ENCODE measurements around the gene PADI1. TPM values are rescaled to one million over a fixed set of nuclear protein-coding genes. Genes with fewer than 3 reads are reported as not detected.

The PADI1 gene
- polyA plus RNA-seq, 1 donor from 2014 or later: 0.66 TPM

DNA sequence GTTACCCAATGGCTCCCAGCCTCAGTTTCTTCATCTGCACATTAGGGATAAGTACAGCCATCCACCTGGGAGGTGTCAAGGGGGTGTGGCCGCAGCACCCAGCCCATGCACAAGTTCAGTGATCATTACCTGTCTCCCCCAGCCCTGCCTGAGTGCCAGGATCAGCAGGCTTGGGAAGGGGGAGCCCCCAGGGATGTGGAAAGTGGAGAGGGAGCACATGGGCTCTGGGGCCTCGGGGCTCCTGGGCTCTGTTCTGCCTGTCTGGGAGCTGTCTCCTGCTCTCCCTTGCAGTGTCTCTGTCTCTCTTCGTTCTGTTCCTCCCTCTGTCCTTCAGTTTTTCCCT is 10.8 kb upstream of the PADI1 start:
- Histone ChIP-seq H4K20me1 (ENCODE audit: insufficient read depth) (no peaks in the 10 kb centered on the region), H3K27ac (ENCODE audit: low read length) (no peak overlapping the region), H3K36me3 (ENCODE audit: insufficient read depth, low read length) (no peaks in the 10 kb centered on the region), H3K4me2 (ENCODE audit: low read length) (no peak overlapping the region), H3K79me2 (replicated peaks; ENCODE audit: insufficient read depth, low read length) (no peaks in the 10 kb centered on the region), H3K9ac (ENCODE audit: low read length) (no peak overlapping the region), H3F3A (ENCODE audit: insufficient read depth, low read length, poor library complexity, severe bottlenecking) (no peaks in the 10 kb centered on the region), H3K27me3 (ENCODE audit: insufficient read depth, low read depth, low read length) (no peaks in the 10 kb centered on the region), H2AFZ (ENCODE audit: low read depth, low read length) (no peak overlapping the region), H3K9me2 (ENCODE audit: insufficient read depth, low read length) (no peaks in the 10 kb centered on the region), H3K4me3 (ENCODE audit: low read length) (no peak overlapping the region), H3K9me3 (ENCODE audit: low read length) (no peaks in the 10 kb centered on the region)
- TF ChIP-seq MXI1 (conservative IDR thresholded peaks at IDR 0.05; ENCODE audit: poor library complexity, severe bottlenecking): no peak
- TF ChIP-seq POLR2AphosphoS5 (IDR thresholded peaks at IDR 0.05): no peak
- TF ChIP-seq EZH2 (IDR thresholded peaks at IDR 0.05; ENCODE audit: borderline replicate concordance, insufficient read depth, low read length, poor library complexity, severe bottlenecking): no peak
- TF ChIP-seq TAF1 (IDR thresholded peaks at IDR 0.05; ENCODE audit: low read depth): no peak
- no peak for TF ChIP-seq SMC3 (conservative IDR thresholded peaks at IDR 0.05; ENCODE audit: poor library complexity)
- no peak for TF ChIP-seq RAD21 (conservative IDR thresholded peaks at IDR 0.05)
- no peak for TF ChIP-seq REST (IDR thresholded peaks at IDR 0.05; ENCODE audit: borderline replicate concordance)
- TF ChIP-seq, protein P1, sequence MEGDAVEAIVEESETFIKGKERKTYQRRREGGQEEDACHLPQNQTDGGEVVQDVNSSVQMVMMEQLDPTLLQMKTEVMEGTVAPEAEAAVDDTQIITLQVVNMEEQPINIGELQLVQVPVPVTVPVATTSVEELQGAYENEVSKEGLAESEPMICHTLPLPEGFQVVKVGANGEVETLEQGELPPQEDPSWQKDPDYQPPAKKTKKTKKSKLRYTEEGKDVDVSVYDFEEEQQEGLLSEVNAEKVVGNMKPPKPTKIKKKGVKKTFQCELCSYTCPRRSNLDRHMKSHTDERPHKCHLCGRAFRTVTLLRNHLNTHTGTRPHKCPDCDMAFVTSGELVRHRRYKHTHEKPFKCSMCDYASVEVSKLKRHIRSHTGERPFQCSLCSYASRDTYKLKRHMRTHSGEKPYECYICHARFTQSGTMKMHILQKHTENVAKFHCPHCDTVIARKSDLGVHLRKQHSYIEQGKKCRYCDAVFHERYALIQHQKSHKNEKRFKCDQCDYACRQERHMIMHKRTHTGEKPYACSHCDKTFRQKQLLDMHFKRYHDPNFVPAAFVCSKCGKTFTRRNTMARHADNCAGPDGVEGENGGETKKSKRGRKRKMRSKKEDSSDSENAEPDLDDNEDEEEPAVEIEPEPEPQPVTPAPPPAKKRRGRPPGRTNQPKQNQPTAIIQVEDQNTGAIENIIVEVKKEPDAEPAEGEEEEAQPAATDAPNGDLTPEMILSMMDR (IDR thresholded peaks at IDR 0.05; ENCODE audit: poor library complexity, severe bottlenecking): no peak
- TF ChIP-seq EP300 (conservative IDR thresholded peaks at IDR 0.05; ENCODE audit: poor library complexity, severe bottlenecking): no peak

GRCh38 chr1:17194615-17195528 is 10.1 kb upstream of the PADI1 start:
- TF ChIP-seq REST (IDR thresholded peaks at IDR 0.05; ENCODE audit: borderline replicate concordance): no peak
- no peak for TF ChIP-seq MXI1 (conservative IDR thresholded peaks at IDR 0.05; ENCODE audit: poor library complexity, severe bottlenecking)
- TF ChIP-seq TAF1 (IDR thresholded peaks at IDR 0.05; ENCODE audit: low read depth): no peak
- no peak for TF ChIP-seq EP300 (conservative IDR thresholded peaks at IDR 0.05; ENCODE audit: poor library complexity, severe bottlenecking)
- TF ChIP-seq POLR2AphosphoS5 (IDR thresholded peaks at IDR 0.05): no peak
- TF ChIP-seq EZH2 (IDR thresholded peaks at IDR 0.05; ENCODE audit: borderline replicate concordance, insufficient read depth, low read length, poor library complexity, severe bottlenecking): no peak
- no peak for TF ChIP-seq SMC3 (conservative IDR thresholded peaks at IDR 0.05; ENCODE audit: poor library complexity)
- TF ChIP-seq, protein P1 (IDR thresholded peaks at IDR 0.05; ENCODE audit: poor library complexity, severe bottlenecking): no peak
- no peak for TF ChIP-seq RAD21 (conservative IDR thresholded peaks at IDR 0.05)
- H3K36me3 ChIP-seq (ENCODE audit: insufficient read depth, low read length): no peaks in the 10 kb centered on the region

More at GRCh38 chr1:17194615-17195528, 10.1 kb upstream of the PADI1 start:
- Histone ChIP-seq H4K20me1 (ENCODE audit: insufficient read depth) (no peaks in the 10 kb centered on the region), H3K79me2 (replicated peaks; ENCODE audit: insufficient read depth, low read length) (no peaks in the 10 kb centered on the region), H3K27ac (ENCODE audit: low read length) (no peak overlapping the region), H3F3A (ENCODE audit: insufficient read depth, low read length, poor library complexity, severe bottlenecking) (no peaks in the 10 kb centered on the region), H3K27me3 (ENCODE audit: insufficient read depth, low read depth, low read length) (no peaks in the 10 kb centered on the region), H3K9me2 (ENCODE audit: insufficient read depth, low read length) (no peaks in the 10 kb centered on the region), H3K9ac (ENCODE audit: low read length) (no peak overlapping the region), H3K4me2 (ENCODE audit: low read length) (no peak overlapping the region), H3K9me3 (ENCODE audit: low read length) (no peaks in the 10 kb centered on the region), H3K4me3 (ENCODE audit: low read length) (no peak overlapping the region), H2AFZ (ENCODE audit: low read depth, low read length) (no peak overlapping the region)

All from neural cell (in vitro differentiated cells).